GM23248 (cell line): ENCODE measurements around the gene BEND7.

Experiments used
- EZH2 ChIP-seq: fragments of 200-600 bp; sonication (generic); IDR thresholded peaks from 2 replicates; pipeline ENCODE4 v1.6.1; 2018; ENCODE audit warnings: antibody characterized with exemption, mild to moderate bottlenecking; ENCODE audit not compliant: insufficient read depth, poor library complexity, severe bottlenecking
- EZH2phosphoT487 ChIP-seq: fragments of 200-600 bp; sonication (generic); IDR thresholded peaks from 2 replicates; pipeline ENCODE4 v1.6.1; 2018; ENCODE audit warnings: antibody characterized with exemption, moderate library complexity, mild to moderate bottlenecking, low read depth; ENCODE audit not compliant: insufficient read depth

GRCh38 chr10:13420532-13421307 lies 108.1 kb downstream of the BEND7 start:
- TF ChIP-seq EZH2 (no peak), EZH2phosphoT487 (no peak)
